HEK293T (cell line): ENCODE measurements around the gene TFRC.

Experiments
- BHLHE40 ChIP-seq: fragments of 450-650 bp; IDR thresholded peaks from 2 replicates; pipeline ENCODE4 v1.6.1; 2016; ENCODE audit warnings: mild to moderate bottlenecking, moderate library complexity, borderline replicate concordance
- FOXK2 ChIP-seq: fragments of 450-650 bp; IDR thresholded peaks from 2 replicates; pipeline ENCODE4 v1.6.1; 2016; ENCODE audit warnings: mild to moderate bottlenecking
- HDGF ChIP-seq: fragments of 450-650 bp; IDR thresholded peaks from 2 replicates; pipeline ENCODE4 v1.6.1; 2017; ENCODE audit warnings: antibody characterized with exemption, borderline replicate concordance
- SUZ12 ChIP-seq: fragments of 450-650 bp; IDR thresholded peaks from 2 replicates; pipeline ENCODE4 v1.6.1; 2016; ENCODE audit warnings: mild to moderate bottlenecking

DNA sequence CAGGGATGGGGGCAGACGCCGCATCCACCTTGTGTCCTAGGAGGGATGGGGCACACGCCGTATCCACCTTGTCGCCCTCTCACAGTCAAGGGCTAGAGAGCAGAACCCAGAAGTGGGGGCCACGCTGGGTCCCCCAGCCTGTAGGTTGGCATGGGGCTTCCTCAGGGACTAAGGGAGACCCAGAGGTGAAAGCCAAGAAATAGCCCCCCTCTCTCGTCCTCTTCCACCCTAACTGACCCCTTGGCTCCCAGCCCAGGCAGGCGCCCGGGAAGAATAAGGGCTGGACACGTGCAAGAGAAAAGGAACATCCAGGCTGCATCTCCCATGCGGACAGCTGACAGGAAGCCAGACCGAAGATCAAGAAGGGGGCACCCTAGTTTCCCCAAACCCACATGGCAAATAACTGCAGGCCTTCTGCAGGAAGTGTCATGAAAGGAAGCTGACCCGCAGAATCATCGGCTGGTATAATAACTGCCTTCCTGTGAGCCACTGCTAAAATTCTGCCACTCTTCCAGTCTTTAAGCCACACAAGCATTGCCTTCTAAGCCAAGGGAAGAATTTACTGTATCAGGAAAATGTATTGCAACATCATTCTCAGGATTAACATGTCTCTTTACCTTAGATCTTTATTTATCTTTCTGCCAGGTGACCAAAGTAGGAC is 38.5 kb upstream of the TFRC start:
- no peak for TF ChIP-seq SUZ12
- TF ChIP-seq BHLHE40 = no peak
- TF ChIP-seq HDGF = no peak
- no peak for TF ChIP-seq FOXK2
